Neuron (in vitro differentiated cells): ENCODE results near the gene ENOSF1.
"Not testable (repeated sequence)": the region's sequence is repeated elsewhere in the genome, so short reads cannot be mapped to it uniquely, and the experiment has no call there.

ENCODE experiments used
- H2AFZ ChIP-seq: one replicate; pipeline ENCODE4 v1.6.1; 2013; ENCODE audit warnings: low read depth, mild to moderate bottlenecking, inconsistent platforms, low read length, moderate library complexity
- H3K27me3 ChIP-seq: one replicate; pipeline ENCODE4 v1.6.1; 2013; ENCODE audit warnings: low read length; ENCODE audit not compliant: insufficient read depth
- H3K36me3 ChIP-seq: one replicate; pipeline ENCODE4 v1.6.1; 2013; ENCODE audit warnings: low read length; ENCODE audit not compliant: insufficient read depth
- H3K4me1 ChIP-seq: one replicate; pipeline ENCODE4 v1.6.1; 2013; ENCODE audit warnings: low read length; ENCODE audit not compliant: insufficient read depth
- H3K4me3 ChIP-seq: 2 replicates; pipeline ENCODE4 v1.5.1; 2013; ENCODE audit warnings: mild to moderate bottlenecking, low read length, moderate library complexity
- H3K9me3 ChIP-seq: one replicate; pipeline ENCODE4 v1.6.1; 2013; ENCODE audit warnings: low read length

The ENOSF1 gene

GRCh38 chr18:712401-713134 lies at the start of gene ENOSF1:
Gene ENOSF1 (minus strand): TSS chr18:712630. CDS start chr18:712587, 43 bp downstream.
- H3K4me1 ChIP-seq: no peaks in the 10 kb centered on the region
- no peaks in the 10 kb centered on the region for H3K27me3 ChIP-seq
- H2AFZ ChIP-seq: peak within 1 kb of the TSS; percentile 69
- H3K36me3 ChIP-seq: no peaks in the 10 kb centered on the region
- peaks cover 5% of the 10 kb centered on the region for H3K9me3 ChIP-seq
- H3K4me3 ChIP-seq: peak within 1 kb of the TSS; percentile 43

DNA sequence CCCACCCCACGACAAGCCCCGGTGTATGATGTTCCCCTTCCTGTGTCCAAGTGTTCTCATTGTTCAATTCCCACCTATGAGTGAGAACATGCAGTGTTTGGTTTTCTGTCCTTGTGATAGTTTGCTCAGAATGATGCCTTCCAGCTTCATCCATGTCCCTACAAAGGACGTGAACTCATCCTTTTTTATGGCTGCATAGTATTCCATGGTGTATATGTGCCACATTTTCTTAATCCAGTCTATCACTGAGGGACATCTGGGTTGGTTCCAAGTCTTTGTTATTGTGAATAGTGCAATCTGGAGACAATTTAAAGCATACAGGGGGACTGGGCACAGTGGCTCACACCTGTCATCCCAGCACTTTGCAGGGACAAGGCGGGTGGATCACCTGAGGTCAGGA lies 47.4 kb upstream of the ENOSF1 start:
- not testable (repeated sequence) for H3K4me1 ChIP-seq, H3K9me3 ChIP-seq, H3K27me3 ChIP-seq, H3K4me3 ChIP-seq, H2AFZ ChIP-seq
- peaks cover 12% of the 10 kb centered on the region for H3K36me3 ChIP-seq

- Histone ChIP-seq H3K9me3 (no peaks in the 10 kb centered on the region), H3K4me3 (no peak overlapping the region), H3K36me3 (peaks cover 18% of the 10 kb centered on the region), H3K4me1 (no peaks in the 10 kb centered on the region), H2AFZ (no peak overlapping the region), H3K27me3 (no peaks in the 10 kb centered on the region)
These were observed 43.1 kb upstream of the ENOSF1 start for GRCh38 chr18:755506-755905.

GRCh38 chr18:754656-755055 lies 42.2 kb upstream of the ENOSF1 start:
- Histone ChIP-seq H3K27me3 (no peaks in the 10 kb centered on the region), H3K9me3 (no peaks in the 10 kb centered on the region), H3K4me1 (no peaks in the 10 kb centered on the region), H3K4me3 (no peak overlapping the region), H2AFZ (no peak overlapping the region), H3K36me3 (peaks cover 18% of the 10 kb centered on the region)

DNA sequence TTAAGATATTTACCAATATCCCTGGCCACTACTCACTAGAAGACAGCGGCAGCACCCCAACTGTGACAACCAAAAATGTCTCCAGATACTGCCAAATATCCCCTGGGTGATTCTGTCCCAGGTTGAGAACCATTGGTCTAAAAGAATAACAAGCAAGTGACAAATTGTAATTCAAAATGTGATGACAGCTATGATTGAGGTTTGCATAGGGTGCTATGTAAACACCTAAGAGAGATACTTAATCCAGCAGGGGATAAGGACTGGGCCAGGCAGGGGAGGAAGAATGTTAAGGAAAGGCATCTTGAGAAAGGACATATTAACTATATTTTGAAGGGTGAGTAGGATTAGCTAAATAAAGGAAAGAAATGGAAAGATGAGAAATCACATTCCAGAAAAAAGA lies 38.0 kb upstream of the ENOSF1 start:
- Histone ChIP-seq H2AFZ (no peak overlapping the region), H3K36me3 (peaks cover 13% of the 10 kb centered on the region), H3K9me3 (no peaks in the 10 kb centered on the region), H3K4me3 (no peak overlapping the region), H3K4me1 (no peaks in the 10 kb centered on the region), H3K27me3 (no peaks in the 10 kb centered on the region)

- Histone ChIP-seq H3K36me3 (peaks cover 33% of the 10 kb centered on the region), H3K9me3 (no peaks in the 10 kb centered on the region), H3K4me3 (no peak overlapping the region), H3K27me3 (no peaks in the 10 kb centered on the region), H2AFZ (no peak overlapping the region), H3K4me1 (no peaks in the 10 kb centered on the region)
These were observed 32.6 kb upstream of the ENOSF1 start for GRCh38 chr18:744832-745597.

DNA sequence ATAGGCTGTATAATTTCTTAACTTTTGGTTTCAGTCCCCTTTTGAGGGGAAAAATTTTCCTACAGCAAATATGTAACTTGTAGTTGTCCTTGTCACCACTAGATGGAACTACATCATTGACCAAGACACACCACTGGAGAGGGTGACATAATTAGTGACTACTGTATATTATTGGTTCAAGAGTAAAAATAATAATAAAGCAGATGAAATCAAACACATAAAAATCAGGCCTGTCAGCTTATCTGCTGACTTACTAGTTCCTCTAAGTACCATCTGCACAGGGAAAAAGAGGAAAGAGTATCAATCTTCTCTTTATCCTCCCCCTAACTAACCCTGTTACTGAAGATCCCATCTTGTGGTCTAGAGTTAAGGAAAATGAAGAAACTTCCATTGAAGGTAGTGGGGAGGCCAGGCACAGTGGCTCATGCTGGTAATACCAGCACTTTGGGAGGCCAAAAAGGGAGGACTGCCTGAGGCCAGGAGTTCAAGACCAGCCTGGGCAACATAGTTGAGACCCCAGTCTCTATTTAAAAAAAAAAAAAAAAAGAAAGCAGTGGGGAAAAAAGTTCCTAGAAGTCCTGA lies 29.6 kb upstream of the ENOSF1 start:
- Histone ChIP-seq H3K9me3 (no peaks in the 10 kb centered on the region), H3K27me3 (no peaks in the 10 kb centered on the region), H3K4me3 (no peak overlapping the region), H2AFZ (no peak overlapping the region), H3K4me1 (no peaks in the 10 kb centered on the region), H3K36me3 (peaks cover 36% of the 10 kb centered on the region)

DNA sequence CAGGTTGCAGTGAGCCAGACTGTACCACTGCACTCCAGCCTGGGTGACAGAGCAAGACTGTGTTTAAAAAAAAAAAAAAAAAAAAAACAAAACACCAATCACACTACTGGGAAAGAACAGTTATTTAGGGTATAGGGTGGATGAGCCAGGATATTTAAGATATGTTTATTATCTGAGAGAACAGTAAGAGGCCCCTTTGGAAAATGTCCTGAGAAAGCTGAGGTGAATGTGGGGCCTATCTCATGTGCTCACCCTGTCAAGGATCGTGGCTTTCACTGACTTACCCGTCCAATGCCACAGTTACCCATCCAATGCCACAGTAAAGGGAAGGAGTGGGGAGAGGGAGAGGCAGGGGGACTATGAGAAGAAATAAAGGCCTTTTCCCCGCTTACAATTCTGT lies 19.9 kb upstream of the ENOSF1 start:
- Histone ChIP-seq H3K9me3 (no peaks in the 10 kb centered on the region), H2AFZ (no peak overlapping the region), H3K27me3 (no peaks in the 10 kb centered on the region), H3K4me1 (no peaks in the 10 kb centered on the region), H3K4me3 (no peak overlapping the region), H3K36me3 (peaks cover 36% of the 10 kb centered on the region)

DNA sequence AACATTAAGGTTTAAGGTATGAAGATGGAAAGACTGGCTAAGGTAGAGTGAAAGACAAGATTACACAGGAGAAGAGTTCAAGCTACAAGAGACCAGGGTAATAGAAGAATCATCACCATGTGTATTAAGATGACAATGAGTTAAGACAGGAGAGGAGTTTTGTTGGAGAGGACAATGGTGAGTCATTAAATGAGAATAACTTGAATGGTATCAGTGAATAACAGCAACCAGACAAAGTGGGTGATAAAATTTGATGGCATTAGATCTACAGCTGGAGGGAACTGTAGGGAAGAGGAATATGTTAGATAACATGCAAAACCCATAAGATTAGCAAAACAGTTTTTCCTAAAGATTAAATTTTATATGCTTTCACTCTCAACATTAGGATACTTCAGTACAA lies 18.8 kb upstream of the ENOSF1 start:
- no peaks in the 10 kb centered on the region for H3K4me1 ChIP-seq
- H3K4me3 ChIP-seq: no peak overlapping the region
- H2AFZ ChIP-seq: no peak overlapping the region
- no peaks in the 10 kb centered on the region for H3K9me3 ChIP-seq
- H3K27me3 ChIP-seq: no peaks in the 10 kb centered on the region
- peaks cover 27% of the 10 kb centered on the region for H3K36me3 ChIP-seq

DNA sequence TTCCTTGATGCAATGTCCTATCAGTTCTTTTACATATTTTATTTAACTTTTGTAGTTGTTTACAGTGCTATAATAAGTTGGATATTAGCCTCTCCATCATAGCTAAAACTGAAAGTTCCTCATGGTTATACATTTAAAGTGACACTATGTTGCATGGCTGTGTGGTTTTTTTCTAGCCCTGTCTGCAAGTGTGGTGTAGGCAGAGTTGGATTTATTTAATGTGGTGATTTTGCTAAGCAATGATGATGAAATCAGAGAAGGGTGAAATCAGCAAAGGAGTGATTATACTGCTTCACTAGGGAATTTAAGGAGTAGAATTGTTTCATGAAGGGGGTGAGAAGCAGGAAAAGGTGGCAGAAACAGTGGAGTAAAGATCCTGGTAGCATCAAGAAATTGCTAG lies 18.3 kb upstream of the ENOSF1 start:
- H3K36me3 ChIP-seq: peaks cover 22% of the 10 kb centered on the region
- H3K27me3 ChIP-seq: no peaks in the 10 kb centered on the region
- no peak overlapping the region for H2AFZ ChIP-seq
- H3K9me3 ChIP-seq: no peaks in the 10 kb centered on the region
- H3K4me1 ChIP-seq: no peaks in the 10 kb centered on the region
- H3K4me3 ChIP-seq: no peak overlapping the region

GRCh38 chr18:730120-730519 lies 17.7 kb upstream of the ENOSF1 start:
- H3K9me3 ChIP-seq, H3K4me1 ChIP-seq, H3K27me3 ChIP-seq, H3K4me3 ChIP-seq, H2AFZ ChIP-seq: not testable (repeated sequence)
- peaks cover 19% of the 10 kb centered on the region for H3K36me3 ChIP-seq

DNA sequence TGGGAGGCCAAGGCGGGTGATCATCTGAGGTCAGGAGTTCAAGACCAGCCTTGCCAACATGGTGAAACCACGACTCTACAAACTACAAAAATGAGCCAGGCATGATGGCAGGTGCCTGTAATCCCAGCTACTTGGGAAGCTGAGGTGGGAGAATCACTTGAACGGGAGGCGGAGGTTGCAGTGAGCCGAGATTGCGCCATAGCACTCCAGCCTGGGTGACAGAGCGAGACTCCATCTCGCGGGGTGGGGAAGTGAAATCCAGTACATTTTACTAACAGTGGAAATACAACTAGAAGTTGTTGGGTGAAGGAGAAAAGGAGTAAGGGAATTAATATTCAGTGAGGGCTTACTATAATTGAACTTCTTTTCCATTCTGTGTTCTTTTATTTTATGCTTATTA lies 13.2 kb upstream of the ENOSF1 start:
- Histone ChIP-seq H2AFZ (no peak overlapping the region), H3K9me3 (no peaks in the 10 kb centered on the region), H3K4me1 (peaks cover 13% of the 10 kb centered on the region), H3K4me3 (no peak overlapping the region), H3K36me3 (peaks cover 5% of the 10 kb centered on the region), H3K27me3 (no peaks in the 10 kb centered on the region)

DNA sequence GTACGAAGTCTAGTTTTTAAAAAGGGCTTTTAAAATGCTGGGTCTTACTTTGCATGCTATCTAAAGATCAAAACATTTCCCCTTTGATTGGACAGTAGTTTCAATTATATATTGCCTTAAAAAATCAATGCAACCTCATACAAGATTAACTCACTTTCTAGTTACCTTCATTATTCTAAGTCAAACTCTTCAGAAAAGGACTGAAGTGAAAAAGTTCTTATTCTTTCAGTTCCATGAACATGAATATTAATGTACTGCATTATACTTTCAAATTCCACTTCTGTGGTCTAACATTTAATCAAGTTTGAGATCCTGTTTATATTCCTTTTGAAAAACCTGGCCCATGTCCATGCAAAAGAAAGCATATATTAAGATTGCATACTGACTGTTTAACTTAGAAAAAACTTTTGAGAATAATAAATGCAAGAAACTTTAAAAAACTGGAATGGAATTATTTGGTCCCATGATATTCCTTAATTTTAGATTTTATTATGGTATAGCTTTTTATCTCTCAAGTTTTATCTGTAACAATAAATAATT lies 11.2 kb upstream of the ENOSF1 start:
- Histone ChIP-seq H3K9me3 (no peaks in the 10 kb centered on the region), H3K4me1 (peaks cover 13% of the 10 kb centered on the region), H2AFZ (no peak overlapping the region), H3K27me3 (no peaks in the 10 kb centered on the region), H3K36me3 (peaks cover 4% of the 10 kb centered on the region), H3K4me3 (no peak overlapping the region)
